Testis (tissue), 3 donors: Measurements from ENCODE around the gene PRRG3. TPM values are rescaled to one million over a fixed set of nuclear protein-coding genes. Genes with fewer than 3 reads are reported as not detected.

ENCODE experiments used
- DNase-seq: peaks from one replicate; pipeline ENCODE4 v3.0.0-alpha.2; 2019
- H3K27ac ChIP-seq, 2 donors: fragments of 200-600 bp; sonication (generic); one replicate each; pipeline ENCODE4 v1.5.1; 2019
- H3K27me3 ChIP-seq: fragments of 200-600 bp; sonication (generic); one replicate; pipeline ENCODE4 v1.5.1; 2019
- H3K36me3 ChIP-seq: fragments of 200-600 bp; sonication (generic); one replicate; pipeline ENCODE4 v1.5.1; 2017; ENCODE audit warnings: low read depth; ENCODE audit errors: missing control alignments
- H3K4me1 ChIP-seq: fragments of 200-600 bp; sonication (generic); one replicate; pipeline ENCODE4 v1.5.1; 2019
- H3K4me3 ChIP-seq, 2 donors: fragments of 200-600 bp; sonication (generic); one replicate each; pipeline ENCODE4 v1.5.1; 2017 to 2019
- H3K9me3 ChIP-seq: fragments of 200-600 bp; sonication (generic); one replicate; pipeline ENCODE4 v1.5.1; 2017
- CTCF ChIP-seq, 3 experiments: fragments of 450-650 bp in 2 of 3; fragments of 200-600 bp in 1 of 3; sonication (generic) in 1 of 3; IDR thresholded peaks; one replicate each; pipeline ENCODE4 v1.5.1; 2016 to 2019; ENCODE audit warnings: antibody characterized with exemption in 3 of 3, mild to moderate bottlenecking in 2 of 3, moderate library complexity in 1 of 3
- POLR2A ChIP-seq: fragments of 450-650 bp; IDR thresholded peaks from one replicate; pipeline ENCODE4 v1.6.1; 2017; ENCODE audit warnings: antibody characterized with exemption, mild to moderate bottlenecking, moderate library complexity
- WGBS, 2 donors: methylation state at CpG; one replicate each; pipeline ENCODE4 v1.1.5; 2018; 5-methylcytosine and 5-hydroxymethylcytosine counted together
- intact Hi-C: fragments of 100-400 bp; cut with DNase I; formaldehyde crosslinking; loops from one replicate; pipeline ENCODE4 v1.15.1; 2023; ENCODE audit warnings: low total_unique reads
- polyA plus RNA-seq: library from polyadenylated mRNA; stranded (reverse); fragments of 350-450 nt; fragmentation: Illumina TruSeq; extraction: RNeasy Lipid Tissue Mini Kit (QIAGEN cat#74804); gene quantifications from one replicate; pipeline ENCODE4 v1.2.3, GENCODE V29; 2014; ENCODE audit warnings: low read depth, low replicate concordance; ENCODE audit not compliant: insufficient read depth
- total RNA-seq, 2 donors: library from RNA; depleted of rRNA; stranded (reverse); fragments of >200 nt; gene quantifications; one replicate each; pipeline ENCODE4 v1.2.3, GENCODE V29; 2016

Gene PRRG3
- total and polyA plus RNA-seq, 3 donors from 2014 or later = 0.94 to 2.2 (median 1.7) TPM

GRCh38 chrX:151752847-151753246 lies 57.6 kb downstream of the PRRG3 start:
- no peak overlapping the region for H3K27ac ChIP-seq
- H3K4me1 ChIP-seq = no peaks in the 10 kb centered on the region
- TF ChIP-seq CTCF (IDR thresholded peaks at IDR 0.05) (no peak), POLR2A (no peak)
- H3K36me3 ChIP-seq = no peaks in the 10 kb centered on the region
- no peak for DNase-seq
- WGBS, 2 donors = 75 to 81% methylated on average over 2 to 5 of the region's 5 CpGs
- no peaks in the 10 kb centered on the region for H3K9me3 ChIP-seq
- H3K27me3 ChIP-seq = no peaks in the 10 kb centered on the region
- intact Hi-C loops = loop anchor here (10.0 kb wide), 1 partner anchor 882 kb away; the partner anchor contains the start of gene GABRQ
- no peak overlapping the region for H3K4me3 ChIP-seq

DNA sequence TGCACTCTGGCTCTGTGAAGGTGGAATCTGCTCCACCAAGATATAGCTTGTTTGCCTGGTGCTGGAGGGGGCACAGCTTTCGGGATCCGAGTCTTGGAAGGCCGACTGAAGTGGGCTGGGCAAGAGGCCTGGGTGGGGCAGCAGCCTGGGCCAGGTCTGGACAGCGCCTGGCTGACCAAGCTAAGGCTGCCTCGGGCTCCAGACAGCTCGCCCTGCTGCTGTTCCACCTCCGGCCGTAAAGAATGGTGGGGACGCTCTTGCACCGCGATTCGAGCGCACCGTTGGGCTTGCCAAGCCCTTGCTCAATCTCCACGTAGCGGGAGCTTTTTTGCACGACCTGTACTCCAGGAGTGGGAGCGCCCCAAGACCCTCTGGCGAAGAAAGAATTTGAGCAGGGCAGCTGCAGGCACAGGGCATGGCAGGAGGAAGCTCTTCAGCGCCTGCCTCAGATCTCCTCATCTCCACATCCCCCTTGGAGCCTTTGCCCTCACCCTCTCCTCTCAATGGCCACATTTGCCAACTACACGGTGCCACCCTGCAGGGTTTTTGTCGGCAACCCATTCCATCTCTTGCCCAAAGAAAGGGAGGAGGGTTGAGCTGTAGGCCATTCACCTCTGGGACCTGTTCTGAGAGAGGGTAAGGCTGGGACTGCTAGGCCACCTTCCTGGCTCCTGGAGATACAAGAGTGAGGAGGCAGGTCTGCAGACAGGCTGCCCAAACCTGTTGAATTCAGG lies 58.2 kb downstream of the PRRG3 start:
- intact Hi-C loops = loop anchor here (10.0 kb wide), 1 partner anchor 881 kb away; the partner anchor contains the start of gene GABRQ
- WGBS, 2 donors = 14 to 40% methylated on average over 2 to 19 of the region's 22 CpGs

GRCh38 chrX:151754047-151754429 lies 58.8 kb downstream of the PRRG3 start:
- intact Hi-C loops = loop anchor here (10.0 kb wide), 1 partner anchor 881 kb away; the partner anchor contains the start of gene GABRQ
- WGBS, 2 donors = 88 to 92% methylated on average over 2 to 6 of the region's 6 CpGs
- TF ChIP-seq CTCF (IDR thresholded peaks at IDR 0.05) (no peak), POLR2A (no peak)
- Histone ChIP-seq H3K36me3 (no peaks in the 10 kb centered on the region), H3K27me3 (no peaks in the 10 kb centered on the region), H3K9me3 (no peaks in the 10 kb centered on the region), H3K4me1 (no peaks in the 10 kb centered on the region), H3K4me3 (no peak overlapping the region), H3K27ac (no peak overlapping the region)
- no peak for DNase-seq

More for the DNA sequence above, 58.2 kb downstream of the PRRG3 start:
- Histone ChIP-seq H3K27ac (no peak overlapping the region), H3K4me3 (no peak overlapping the region), H3K4me1 (no peaks in the 10 kb centered on the region), H3K27me3 (no peaks in the 10 kb centered on the region), H3K36me3 (no peaks in the 10 kb centered on the region), H3K9me3 (no peaks in the 10 kb centered on the region)
- TF ChIP-seq POLR2A (no peak), CTCF (IDR thresholded peaks at IDR 0.05) (peak; percentile 24 to 64 (median 39))
- DNase-seq = peak; percentile 66

DNA sequence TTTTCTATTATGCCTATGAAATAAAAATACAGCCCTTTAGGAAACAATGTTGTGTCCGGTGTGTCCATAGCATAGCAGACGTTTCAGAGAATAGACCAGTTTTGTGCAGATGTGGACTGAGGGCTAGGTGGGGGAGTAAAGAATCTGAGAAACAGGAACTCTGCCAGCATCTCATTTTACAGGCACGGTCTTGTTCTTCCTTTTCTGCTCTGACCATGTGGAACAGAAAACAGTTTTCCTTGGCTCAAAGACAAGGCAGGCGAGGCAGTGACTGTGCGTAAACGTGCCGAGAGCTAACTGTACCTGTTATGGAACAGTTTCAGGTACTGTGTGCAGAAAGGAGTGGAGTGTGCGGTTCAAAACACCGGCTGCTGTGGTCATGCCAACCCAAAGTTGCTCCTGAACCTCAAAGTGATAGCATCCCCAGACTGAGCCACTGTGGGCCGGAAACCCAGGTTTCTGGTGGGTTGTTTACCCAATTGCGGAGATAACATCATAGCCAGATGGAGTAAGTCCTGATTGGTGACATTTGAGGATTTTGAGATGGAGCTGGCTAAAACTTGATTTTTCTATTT lies 59.5 kb downstream of the PRRG3 start:
- intact Hi-C loops = loop anchor here (10.0 kb wide), 1 partner anchor 880 kb away; the partner anchor contains the start of gene GABRQ
- no peak for TF ChIP-seq CTCF (IDR thresholded peaks at IDR 0.05)
- TF ChIP-seq POLR2A = no peak
- 52 to 54% methylated on average over 5 to 11 of the region's 11 CpGs for WGBS, 2 donors
- H3K4me1 ChIP-seq = no peaks in the 10 kb centered on the region
- no peaks in the 10 kb centered on the region for H3K27me3 ChIP-seq
- DNase-seq = no peak
- no peak overlapping the region for H3K27ac ChIP-seq
- H3K36me3 ChIP-seq = no peaks in the 10 kb centered on the region
- no peaks in the 10 kb centered on the region for H3K9me3 ChIP-seq
- H3K4me3 ChIP-seq = no peak overlapping the region

Other genes starting within 250 kb of the PRRG3 start
- 10 to 100 TPM; 31.1 to 34.1 TPM for gene PASD1, start 131.8 kb upstream of the PRRG3 start, total RNA-seq
- 29.4 TPM for gene PASD1, start 131.8 kb upstream of the PRRG3 start, polyA plus RNA-seq
- gene FATE1, start 20.6 kb downstream of the PRRG3 start, total RNA-seq = 1,000 to 10,000 TPM in 1 of 2 donors, 100 to 1,000 TPM in 1; 890 to 1,316 TPM
- 482 TPM for gene FATE1, start 20.6 kb downstream of the PRRG3 start, polyA plus RNA-seq
- gene CNGA2, start 39.3 kb downstream of the PRRG3 start, total RNA-seq = 1 to 10 TPM in 1 of 2 donors, under 1 TPM in 1; 0.50 to 2.0 TPM
- 0.83 TPM for gene CNGA2, start 39.3 kb downstream of the PRRG3 start, polyA plus RNA-seq
- 10 to 100 TPM; 43.4 to 59.3 TPM for gene MAGEA4, start 217.4 kb downstream of the PRRG3 start, total RNA-seq
- gene MAGEA4, start 217.4 kb downstream of the PRRG3 start, polyA plus RNA-seq = 52.3 TPM